ENCODE measurements around the gene ZNF419.

The ZNF419 gene

GRCh38 chr19:57537953-57538547 lies 50.5 kb downstream of the ZNF419 start:
- DNase-seq, result no peak

Data from cerebellar nuclear complex (tissue), 1 donor.